ENCODE data around the gene PKD2L1.

The PKD2L1 gene

GRCh38 chr10:100349087-100349486 is 19.1 kb upstream of the PKD2L1 start:
- TF ChIP-seq, protein P1, sequence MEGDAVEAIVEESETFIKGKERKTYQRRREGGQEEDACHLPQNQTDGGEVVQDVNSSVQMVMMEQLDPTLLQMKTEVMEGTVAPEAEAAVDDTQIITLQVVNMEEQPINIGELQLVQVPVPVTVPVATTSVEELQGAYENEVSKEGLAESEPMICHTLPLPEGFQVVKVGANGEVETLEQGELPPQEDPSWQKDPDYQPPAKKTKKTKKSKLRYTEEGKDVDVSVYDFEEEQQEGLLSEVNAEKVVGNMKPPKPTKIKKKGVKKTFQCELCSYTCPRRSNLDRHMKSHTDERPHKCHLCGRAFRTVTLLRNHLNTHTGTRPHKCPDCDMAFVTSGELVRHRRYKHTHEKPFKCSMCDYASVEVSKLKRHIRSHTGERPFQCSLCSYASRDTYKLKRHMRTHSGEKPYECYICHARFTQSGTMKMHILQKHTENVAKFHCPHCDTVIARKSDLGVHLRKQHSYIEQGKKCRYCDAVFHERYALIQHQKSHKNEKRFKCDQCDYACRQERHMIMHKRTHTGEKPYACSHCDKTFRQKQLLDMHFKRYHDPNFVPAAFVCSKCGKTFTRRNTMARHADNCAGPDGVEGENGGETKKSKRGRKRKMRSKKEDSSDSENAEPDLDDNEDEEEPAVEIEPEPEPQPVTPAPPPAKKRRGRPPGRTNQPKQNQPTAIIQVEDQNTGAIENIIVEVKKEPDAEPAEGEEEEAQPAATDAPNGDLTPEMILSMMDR (IDR thresholded peaks at IDR 0.05; ENCODE audit: borderline replicate concordance, extremely low read depth, low read length, poor library complexity, severe bottlenecking) = no peak
- no peak for TF ChIP-seq EZH2 (IDR thresholded peaks at IDR 0.05; ENCODE audit: borderline replicate concordance, low read depth, low read length, severe bottlenecking)
- Histone ChIP-seq H3K4me1 (ENCODE audit: insufficient read depth, low read length) (peaks cover 71% of the 10 kb centered on the region), H4K20me1 (ENCODE audit: insufficient read depth, low read length) (peaks cover 62% of the 10 kb centered on the region), H3K79me2 (ENCODE audit: insufficient read depth, low read length) (peaks cover 81% of the 10 kb centered on the region), H3K27ac (ENCODE audit: low read length) (peak overlapping the region; percentile 89), H2AFZ (ENCODE audit: low read depth, low read length) (no peak overlapping the region), H3K9ac (ENCODE audit: low read depth, low read length) (peak overlapping the region; percentile 93), H3K36me3 (ENCODE audit: insufficient read depth, low read length) (peaks cover 69% of the 10 kb centered on the region), H3K4me2 (ENCODE audit: insufficient read depth, low read length) (peak overlapping the region; percentile 91), H3K9me3 (ENCODE audit: insufficient read depth, low read length, severe bottlenecking) (no peaks in the 10 kb centered on the region), H3K4me3 (ENCODE audit: low read depth in 1 of 2, low read length in 2 of 2) (peak overlapping the region; percentile 73 to 99; a peak in 3 of 4 replicates), H3K27me3 (ENCODE audit: insufficient read depth, low read length, poor library complexity) (no peaks in the 10 kb centered on the region)
- DNase-seq (no peak), ATAC-seq (ENCODE audit: insufficient read depth, low read depth) (no peak)

DNA sequence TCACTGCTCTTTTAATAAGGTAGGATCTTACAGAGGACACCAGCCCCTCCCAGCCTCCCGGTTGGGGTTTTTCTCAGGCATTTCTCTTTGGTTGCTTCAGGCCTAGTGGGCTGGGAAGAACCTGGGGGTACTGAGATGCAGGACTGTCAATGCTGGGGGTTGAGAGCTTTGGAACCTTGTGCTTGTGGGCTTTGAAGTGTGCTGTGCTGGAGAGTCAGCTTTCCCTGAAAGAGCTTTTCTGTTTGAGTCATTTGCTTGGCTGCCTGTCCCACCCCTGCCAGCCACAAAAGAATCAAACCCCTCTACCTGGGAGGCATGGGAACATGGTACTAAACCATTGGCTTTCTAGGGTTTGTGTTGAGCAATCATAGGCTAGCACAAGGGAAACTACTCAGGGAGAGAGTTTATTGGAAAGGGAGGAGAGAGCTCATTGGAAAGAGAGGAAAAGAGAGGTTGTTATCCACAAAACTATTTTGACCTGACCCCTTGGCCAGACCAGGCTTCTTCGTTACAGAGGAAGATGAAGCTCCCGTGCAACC is 18.4 kb upstream of the PKD2L1 start:
- peaks cover 65% of the 10 kb centered on the region for H3K4me1 ChIP-seq (ENCODE audit: insufficient read depth, low read length)
- TF ChIP-seq, protein P1 (IDR thresholded peaks at IDR 0.05; ENCODE audit: borderline replicate concordance, extremely low read depth, low read length, poor library complexity, severe bottlenecking) = peak; percentile 2
- no peak for TF ChIP-seq EZH2 (IDR thresholded peaks at IDR 0.05; ENCODE audit: borderline replicate concordance, low read depth, low read length, severe bottlenecking)

DNA sequence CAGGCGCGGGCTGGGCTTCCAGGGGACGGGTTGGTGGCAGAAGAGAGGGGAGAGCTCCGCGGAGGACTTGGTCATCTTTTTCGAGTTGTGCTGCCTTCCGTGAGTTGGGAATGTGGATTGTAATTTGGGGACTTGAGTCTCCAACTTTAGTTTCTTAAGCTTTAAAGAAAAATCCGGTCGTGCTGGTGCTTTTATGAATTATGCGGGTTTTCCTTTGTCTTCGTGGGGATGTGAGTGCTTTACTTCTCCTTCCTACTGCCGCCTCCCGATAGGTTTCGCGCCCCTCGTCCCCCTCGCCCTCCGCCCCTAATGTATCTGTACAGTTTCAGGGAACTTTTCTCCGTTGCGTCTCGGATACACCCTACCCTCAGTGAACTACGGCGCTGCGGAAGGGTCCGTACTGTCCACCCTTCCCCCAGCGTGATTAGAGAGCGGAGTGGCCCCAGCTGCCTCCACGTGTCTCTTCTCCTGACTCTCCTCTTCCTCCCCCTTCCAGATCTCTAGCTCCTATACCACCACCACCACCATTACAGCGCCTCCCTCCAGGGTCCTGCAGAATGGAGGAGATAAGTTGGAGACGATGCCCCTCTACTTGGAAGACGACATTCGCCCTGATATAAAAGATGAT is 17.7 kb upstream of the PKD2L1 start:
- Histone ChIP-seq H3K27me3 (ENCODE audit: insufficient read depth, low read length, poor library complexity) (no peaks in the 10 kb centered on the region), H2AFZ (ENCODE audit: low read depth, low read length) (peak overlapping the region; percentile 64; the same call in 1 of the 2 replicates), H3K36me3 (ENCODE audit: insufficient read depth, low read length) (peaks cover 56% of the 10 kb centered on the region), H3K4me2 (ENCODE audit: insufficient read depth, low read length) (peak overlapping the region; percentile 91), H3K79me2 (ENCODE audit: insufficient read depth, low read length) (peaks cover 69% of the 10 kb centered on the region), H3K4me1 (ENCODE audit: insufficient read depth, low read length) (peaks cover 59% of the 10 kb centered on the region), H3K27ac (ENCODE audit: low read length) (peak overlapping the region; percentile 89), H4K20me1 (ENCODE audit: insufficient read depth, low read length) (peaks cover 51% of the 10 kb centered on the region), H3K9ac (ENCODE audit: low read depth, low read length) (peak overlapping the region; percentile 93), H3K9me3 (ENCODE audit: insufficient read depth, low read length, severe bottlenecking) (no peaks in the 10 kb centered on the region), H3K4me3 (ENCODE audit: low read depth in 1 of 2, low read length in 2 of 2) (peak overlapping the region; percentile 73 to 99)
- DNase-seq (peak; percentile 41), ATAC-seq (ENCODE audit: insufficient read depth, low read depth) (peak; percentile 10)
- TF ChIP-seq EZH2 (IDR thresholded peaks at IDR 0.05; ENCODE audit: borderline replicate concordance, low read depth, low read length, severe bottlenecking) = no peak
- TF ChIP-seq, protein P1 (IDR thresholded peaks at IDR 0.05; ENCODE audit: borderline replicate concordance, extremely low read depth, low read length, poor library complexity, severe bottlenecking) = peak; percentile 3

More for the DNA sequence above, 18.4 kb upstream of the PKD2L1 start:
- H3K4me2 ChIP-seq (ENCODE audit: insufficient read depth, low read length) = peak overlapping the region; percentile 91
- peaks cover 55% of the 10 kb centered on the region for H4K20me1 ChIP-seq (ENCODE audit: insufficient read depth, low read length)
- peak overlapping the region; percentile 93 for H3K9ac ChIP-seq (ENCODE audit: low read depth, low read length)
- peaks cover 75% of the 10 kb centered on the region for H3K79me2 ChIP-seq (ENCODE audit: insufficient read depth, low read length)
- no peak for ATAC-seq (ENCODE audit: insufficient read depth, low read depth)
- peak overlapping the region; percentile 89 for H3K27ac ChIP-seq (ENCODE audit: low read length)
- no peak for DNase-seq
- no peaks in the 10 kb centered on the region for H3K27me3 ChIP-seq (ENCODE audit: insufficient read depth, low read length, poor library complexity)
- H3K36me3 ChIP-seq (ENCODE audit: insufficient read depth, low read length) = peaks cover 62% of the 10 kb centered on the region
- H2AFZ ChIP-seq (ENCODE audit: low read depth, low read length) = no peak overlapping the region
- peak overlapping the region; percentile 73 to 99 for H3K4me3 ChIP-seq (ENCODE audit: low read depth in 1 of 2, low read length in 2 of 2)
- no peaks in the 10 kb centered on the region for H3K9me3 ChIP-seq (ENCODE audit: insufficient read depth, low read length, severe bottlenecking)
